Neural cell (in vitro differentiated cells): ENCODE results near the gene IL20RA.

Source experiments
- CTCF ChIP-seq: fragments of 450-650 bp; IDR thresholded peaks from 2 replicates; pipeline ENCODE4 v1.5.1; 2014; ENCODE audit warnings: antibody characterized with exemption, mild to moderate bottlenecking, moderate library complexity; ENCODE audit not compliant: poor library complexity, severe bottlenecking
- EP300 ChIP-seq: fragments of 450-650 bp; conservative IDR thresholded peaks from 2 replicates; pipeline ENCODE4 v1.6.1; 2014; ENCODE audit warnings: antibody characterized with exemption, mild to moderate bottlenecking, moderate library complexity; ENCODE audit not compliant: poor library complexity, severe bottlenecking
- MXI1 ChIP-seq: fragments of 450-650 bp; conservative IDR thresholded peaks from 2 replicates; pipeline ENCODE4 v1.6.1; 2014; ENCODE audit warnings: antibody characterized with exemption, mild to moderate bottlenecking; ENCODE audit not compliant: poor library complexity, severe bottlenecking
- POLR2AphosphoS5 ChIP-seq: IDR thresholded peaks from 2 replicates; pipeline ENCODE4 v1.6.1; 2012
- RAD21 ChIP-seq: fragments of 450-650 bp; conservative IDR thresholded peaks from 2 replicates; pipeline ENCODE4 v1.6.1; 2014; ENCODE audit warnings: antibody characterized with exemption, mild to moderate bottlenecking, moderate library complexity
- REST ChIP-seq: IDR thresholded peaks from 2 replicates; pipeline ENCODE4 v1.6.1; 2012; ENCODE audit warnings: borderline replicate concordance
- TAF1 ChIP-seq: IDR thresholded peaks from 2 replicates; pipeline ENCODE4 v1.6.1; 2012; ENCODE audit warnings: low read depth

GRCh38 chr6:137020776-137021175 lies 24.0 kb downstream of the IL20RA start:
- TF ChIP-seq MXI1 (no peak), EP300 (no peak), CTCF (no peak), REST (no peak), TAF1 (no peak), POLR2AphosphoS5 (no peak), RAD21 (no peak)
